Ovary (tissue), 3 donors: ENCODE data around the gene C2CD3.

Experiments
- CTCF ChIP-seq, 3 donors: fragments of 450-650 bp in 2 of 3; fragments of 200-600 bp in 1 of 3; IDR thresholded peaks; one replicate each; pipeline versions ENCODE4 v1.5.1 to v1.8.0; 2016 to 2022; ENCODE audit warnings: antibody characterized with exemption in 3 of 3, mild to moderate bottlenecking in 1 of 3
- EP300 ChIP-seq: sonication (generic); formaldehyde crosslinking; IDR thresholded peaks from one replicate; pipeline ENCODE4 v1.6.1; 2017; ENCODE audit warnings: antibody characterized with exemption
- POLR2A ChIP-seq: fragments of 450-650 bp; IDR thresholded peaks from one replicate; pipeline ENCODE4 v1.6.1; 2017; ENCODE audit warnings: antibody characterized with exemption, mild to moderate bottlenecking, moderate library complexity
- donor health status: DM: no; HTN: no; CAD: no.

- TF ChIP-seq CTCF (IDR thresholded peaks at IDR 0.05) (no peak), EP300 (no peak), POLR2A (no peak)
These were observed 49.6 kb upstream of the C2CD3 start for GRCh38 chr11:74220376-74220775.
